SK-N-SH (cell line): ENCODE results near the gene ZNF385C. TPM values are rescaled to one million over a fixed set of nuclear protein-coding genes. Genes with fewer than 3 reads are reported as not detected.

Source experiments
- CTCF ChIA-PET: fragments of 300-600, 350-600 bp; formaldehyde crosslinking; extraction: SDS; loops from one replicate; lab custom pipeline; 2021; lab: Yijun Ruan, JAX
- POLR2A ChIA-PET: fragments of 350-600 bp; sonication (Branson Sonifier 250); formaldehyde crosslinking; extraction: SDS; loops from one replicate; lab custom pipeline; 2020; ENCODE audit warnings: antibody characterized with exemption, inconsistent platforms; lab: Yijun Ruan, JAX
- DNase-seq: peaks from one replicate; pipeline ENCODE4 v3.0.0; 2012
- H2AFZ ChIP-seq: fragments of 200-600 bp; sonication (generic); 2 replicates; pipeline ENCODE4 v1.8.1; 2016; ENCODE audit warnings: antibody characterized with exemption, mild to moderate bottlenecking, low read depth
- H3F3A ChIP-seq: fragments of 200-600 bp; sonication (generic); replicated peaks from 2 replicates; pipeline ENCODE3; 2016; ENCODE audit warnings: antibody characterized with exemption, mild to moderate bottlenecking; ENCODE audit not compliant: insufficient read depth
- H3K27ac ChIP-seq, 2 experiments: fragments of 200-500 bp in 1 of 2; fragments of 200-600 bp in 1 of 2; sonication (Bioruptor generic) in 1 of 2; sonication (generic), shearing (Covaris generic) in 1 of 2; 2 replicates each; pipeline versions ENCODE4 v1.5.1 to v1.6.1; 2014 to 2016; ENCODE audit warnings: low read depth in 2 of 2, inconsistent platforms in 1 of 2, low read length in 1 of 2, mild to moderate bottlenecking in 1 of 2, mixed read lengths in 1 of 2
- H3K27me3 ChIP-seq: fragments of 200-600 bp; sonication (generic), shearing (Covaris generic); 2 replicates; pipeline ENCODE4 v1.6.1; 2016; ENCODE audit warnings: mixed run types; ENCODE audit not compliant: insufficient read depth
- H3K36me3 ChIP-seq, 2 experiments: fragments of 200-500 bp in 1 of 2; fragments of 200-600 bp in 1 of 2; sonication (Bioruptor generic) in 1 of 2; sonication (generic) in 1 of 2; replicated peaks in 1 of 2; 2 replicates each; pipeline versions ENCODE3 to v1.5.1; 2014 to 2016; ENCODE audit warnings: low read length in 1 of 2, mild to moderate bottlenecking in 1 of 2; ENCODE audit not compliant: insufficient read depth in 2 of 2, control insufficient read depth in 1 of 2
- H3K4me1 ChIP-seq, 2 experiments: fragments of 200-500 bp in 1 of 2; fragments of 200-600 bp in 1 of 2; sonication (Bioruptor generic) in 1 of 2; sonication (generic), shearing (Covaris generic) in 1 of 2; 2 replicates each; pipeline versions ENCODE4 v1.5.1 to v1.6.1; 2014 to 2016; ENCODE audit warnings: low read depth in 1 of 2, low read length in 1 of 2, mixed run types in 1 of 2; ENCODE audit not compliant: insufficient read depth in 2 of 2, control insufficient read depth in 1 of 2
- H3K4me2 ChIP-seq: fragments of 200-600 bp; sonication (generic), shearing (Covaris generic); 2 replicates; pipeline ENCODE4 v1.6.1; 2017; ENCODE audit warnings: mixed run types
- H3K4me3 ChIP-seq, 2 experiments: fragments of 200-500 bp in 1 of 2; fragments of 200-600 bp in 1 of 2; sonication (Bioruptor generic) in 1 of 2; sonication (generic), shearing (Covaris generic) in 1 of 2; 2 replicates each; pipeline versions ENCODE4 v1.5.1 to v1.8.1; 2014 to 2016; ENCODE audit warnings: low read depth in 2 of 2, inconsistent platforms in 1 of 2, low read length in 1 of 2, mild to moderate bottlenecking in 1 of 2, mixed read lengths in 1 of 2, moderate library complexity in 1 of 2
- H3K79me2 ChIP-seq: fragments of 200-600 bp; sonication (generic); 2 replicates; pipeline ENCODE4 v1.8.1; 2017; ENCODE audit warnings: mild to moderate bottlenecking; ENCODE audit not compliant: insufficient read depth
- H3K9ac ChIP-seq: fragments of 200-600 bp; sonication (generic); 2 replicates; pipeline ENCODE4 v1.6.1; 2017; ENCODE audit warnings: mixed run types
- H3K9me2 ChIP-seq: fragments of 200-600 bp; sonication (generic); 2 replicates; pipeline ENCODE4 v1.6.1; 2017; ENCODE audit warnings: mixed run types
- H3K9me3 ChIP-seq: fragments of 200-600 bp; sonication (generic); 2 replicates; pipeline ENCODE4 v1.6.1; 2017; ENCODE audit warnings: mixed run types, mild to moderate bottlenecking, moderate library complexity
- H4K20me1 ChIP-seq: fragments of 200-600 bp; sonication (generic); 2 replicates; pipeline ENCODE4 v1.6.1; 2017; ENCODE audit warnings: mild to moderate bottlenecking, mixed run types; ENCODE audit not compliant: insufficient read depth
- CTCF ChIP-seq: fragments of 200-600 bp; sonication (generic); IDR thresholded peaks from 2 replicates; pipeline ENCODE4 v1.6.1; 2017; ENCODE audit warnings: antibody characterized with exemption, mild to moderate bottlenecking, moderate library complexity
- ELF1 ChIP-seq: IDR thresholded peaks from 2 replicates; pipeline ENCODE4 v1.4.0; 2012
- EZH2phosphoT487 ChIP-seq: fragments of 200-600 bp; sonication (generic); IDR thresholded peaks from 2 replicates; pipeline ENCODE4 v1.6.1; 2017; ENCODE audit warnings: low read depth, mixed run types, mild to moderate bottlenecking, antibody characterized with exemption, moderate library complexity, borderline replicate concordance
- FOSL2 ChIP-seq: IDR thresholded peaks from 2 replicates; pipeline ENCODE4 v1.4.0; 2012; ENCODE audit warnings: low read depth, mild to moderate bottlenecking, moderate library complexity, borderline replicate concordance
- FOXJ3 ChIP-seq: sonication (generic); formaldehyde crosslinking; IDR thresholded peaks from 2 replicates; pipeline ENCODE4 v1.5.1; 2020; ENCODE audit warnings: mild to moderate bottlenecking, missing genetic modification reagents
- GABPA ChIP-seq: IDR thresholded peaks from 2 replicates; pipeline ENCODE4 v1.4.0; 2012; ENCODE audit warnings: low read depth, mild to moderate bottlenecking
- GATA2 ChIP-seq: sonication (generic); formaldehyde crosslinking; IDR thresholded peaks from 2 replicates; pipeline ENCODE4 v1.5.0; 2020; ENCODE audit warnings: mild to moderate bottlenecking, missing genetic modification reagents
- IRF3 ChIP-seq: fragments of 150-350 bp; IDR thresholded peaks from 2 replicates; pipeline ENCODE4 v1.6.1; 2016; ENCODE audit warnings: mild to moderate bottlenecking, low read depth, low read length
- MAX ChIP-seq: IDR thresholded peaks from 2 replicates; pipeline ENCODE4 v1.4.0; 2012; ENCODE audit warnings: low read depth
- NFIC ChIP-seq: IDR thresholded peaks from 2 replicates; pipeline ENCODE4 v1.4.0; 2012; ENCODE audit warnings: borderline replicate concordance
- NRF1 ChIP-seq: IDR thresholded peaks from 2 replicates; pipeline ENCODE4 v1.6.1; 2012; ENCODE audit warnings: low read depth, mild to moderate bottlenecking, low read length
- PBX3 ChIP-seq: IDR thresholded peaks from 2 replicates; pipeline ENCODE4; 2012
- RAD21 ChIP-seq: IDR thresholded peaks from 2 replicates; pipeline ENCODE4 v1.6.1; 2012; ENCODE audit warnings: mild to moderate bottlenecking, low read length
- RCOR1 ChIP-seq: fragments of 150-350 bp; IDR thresholded peaks from 2 replicates; pipeline ENCODE4 v1.6.1; 2017; ENCODE audit warnings: antibody characterized with exemption, low read length
- REST ChIP-seq: IDR thresholded peaks from 2 replicates; pipeline ENCODE4 v1.6.1; 2012; ENCODE audit warnings: mild to moderate bottlenecking, low read depth, low read length, moderate library complexity
- RFX5 ChIP-seq: IDR thresholded peaks from 2 replicates; pipeline ENCODE4 v1.6.1; 2012; ENCODE audit warnings: mild to moderate bottlenecking, improper control_type of control experiment, low read length
- TAF1 ChIP-seq: IDR thresholded peaks from 2 replicates; pipeline ENCODE4 v1.6.1; 2012; ENCODE audit warnings: low read depth, mild to moderate bottlenecking, low read length, moderate library complexity, borderline replicate concordance
- TEAD4 ChIP-seq: IDR thresholded peaks from 2 replicates; pipeline ENCODE4 v1.4.0; 2012; ENCODE audit warnings: mild to moderate bottlenecking, borderline replicate concordance; ENCODE audit not compliant: insufficient read depth
- USF1 ChIP-seq: IDR thresholded peaks from 2 replicates; pipeline ENCODE4 v1.4.0; 2012; ENCODE audit warnings: low read depth, borderline replicate concordance
- YY1 ChIP-seq: IDR thresholded peaks from 2 replicates; pipeline ENCODE4 v1.4.0; 2012; ENCODE audit warnings: low read depth, mild to moderate bottlenecking
- WGBS: methylation state at CpG from one replicate; pipeline ENCODE4 v1.1.6; 2017; ENCODE audit warnings: low lambda C conversion rate; 5-methylcytosine and 5-hydroxymethylcytosine counted together
- polyA plus RNA-seq, 3 experiments: library from polyadenylated mRNA; depleted of rRNA; stranded (reverse); fragments of >200 nt; gene quantifications; 2 replicates each; pipeline ENCODE4 v1.2.3, GENCODE V29; 2012

Gene ZNF385C
- polyA plus RNA-seq, 1 of the 3 experiments (the other 2 are of a cell fraction), result 0.05 TPM

- no peaks in the 10 kb centered on the region for H3F3A ChIP-seq
- no peaks in the 10 kb centered on the region for H3K79me2 ChIP-seq
- no peak overlapping the region for H2AFZ ChIP-seq
- H3K36me3 ChIP-seq, result no peaks in the 10 kb centered on the region
- TF ChIP-seq RAD21 (no peak), RCOR1 (no peak), REST (no peak), YY1 (no peak), PBX3 (no peak), FOSL2 (no peak), ELF1 (no peak), FOXJ3 (CRISPR knock-in tag) (no peak), EZH2phosphoT487 (no peak), MAX (no peak), TEAD4 (no peak), RFX5 (no peak), NFIC (no peak), NRF1 (no peak), CTCF (no peak), TAF1 (no peak), IRF3 (no peak), GABPA (no peak), GATA2 (CRISPR knock-in tag) (no peak), USF1 (no peak)
- TF ChIP-seq, all 33 proteins: peak for 0
- Histone ChIP-seq H3K9ac (no peak overlapping the region), H3K9me2 (no peaks in the 10 kb centered on the region), H3K4me3 (no peak overlapping the region), H3K27ac (no peak overlapping the region), H4K20me1 (no peaks in the 10 kb centered on the region), H3K9me3 (no peaks in the 10 kb centered on the region), H3K4me1 (peaks cover 0 to 4% of the 10 kb centered on the region in 2 experiments; a peak in 1 of 4 replicates), H3K4me2 (no peak overlapping the region), H3K27me3 (peaks cover 15% of the 10 kb centered on the region)
- ChIA-PET POLR2A (interaction anchor here (0.6 kb wide), 1 partner anchor 11 kb away, joined by 4 read pairs; no protein-coding TSS in a partner anchor), CTCF (interaction anchor here (0.6 to 4.1 kb wide), 4 partner anchors 9 to 97 kb away, joined by 3 to 26 read pairs (median 6); no protein-coding TSS in a partner anchor)
- DNase-seq, result no peak
- WGBS, result 61% methylated on average over 6 of the region's 6 CpGs
Measured at GRCh38 chr17:42055496-42055895, 42.8 kb downstream of the ZNF385C start.
